ENCODE measurements around the gene FABP7.

Gene FABP7

DNA sequence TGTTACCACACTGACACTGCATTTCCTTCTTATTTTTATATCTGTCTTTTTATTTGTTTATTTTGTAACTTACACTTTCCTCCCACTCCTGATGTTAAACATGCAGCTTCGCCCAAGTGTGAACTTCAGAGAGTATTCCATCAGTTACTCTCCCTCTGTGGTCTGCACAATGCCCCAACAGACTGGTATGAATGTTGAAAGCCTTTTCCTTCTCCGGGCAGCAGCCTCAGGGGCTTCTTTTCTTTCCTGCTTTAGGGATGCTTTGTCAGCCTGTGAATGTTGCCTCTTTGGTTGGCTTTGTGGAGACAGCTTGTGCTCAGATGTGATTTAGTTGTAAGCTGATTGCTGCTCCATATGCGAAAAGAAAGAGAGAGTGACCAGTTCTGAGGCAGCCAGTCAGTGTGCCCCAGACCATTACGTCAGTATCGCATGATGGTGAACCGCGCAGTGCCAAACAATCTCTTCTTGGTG is 53.5 kb downstream of the FABP7 start:
- no peak for FAIRE-seq
- DNase-seq (ENCODE audit: low spot score), result no peak

All from RCC 7860 (cell line).